ENCODE data around the gene DIRAS1.
"Not testable (repeated sequence)": the region's sequence is repeated elsewhere in the genome, so short reads cannot be mapped to it uniquely, and the experiment has no call there.

Gene DIRAS1

DNA sequence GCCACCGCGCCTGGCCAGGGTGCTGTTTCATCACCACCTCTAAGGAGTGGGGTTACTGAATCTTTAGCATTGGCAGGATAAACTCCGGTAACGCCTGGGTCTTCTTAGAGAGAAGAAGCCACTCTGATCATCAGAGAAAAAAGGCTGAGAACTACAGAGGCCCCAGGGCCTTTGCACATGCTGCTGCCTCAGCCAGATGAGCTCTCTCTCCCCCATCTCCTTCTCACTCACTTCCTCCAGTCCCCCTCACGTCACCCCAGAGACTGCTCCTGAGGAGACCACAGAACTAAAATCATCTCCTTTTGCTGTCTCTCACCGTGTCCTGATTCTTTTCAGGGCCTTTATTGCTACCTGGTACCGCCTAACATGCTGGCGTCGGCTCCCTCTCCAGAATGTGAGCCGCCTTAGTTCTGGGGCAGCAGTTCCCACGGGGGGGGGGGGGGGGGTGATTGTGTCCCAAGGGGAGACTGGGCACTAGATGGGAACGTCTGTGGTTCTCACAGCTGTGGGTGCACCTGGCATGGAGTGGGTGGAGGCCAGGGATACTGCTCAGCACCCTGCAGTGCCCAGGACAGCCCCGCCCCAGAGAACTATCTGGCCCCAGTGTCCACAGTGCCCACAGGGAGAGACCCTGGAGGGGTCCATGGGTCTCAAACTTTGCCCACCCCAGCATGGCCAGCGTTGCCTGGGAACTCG is 5.1 kb upstream of the DIRAS1 start:
- no peak for DNase-seq

GRCh38 chr19:2724148-2724557 is 3.0 kb upstream of the DIRAS1 start:
- no peak for DNase-seq

GRCh38 chr19:2723747-2724146 is 2.6 kb upstream of the DIRAS1 start:
- no peak for DNase-seq

GRCh38 chr19:2723345-2723715 is 2.2 kb upstream of the DIRAS1 start:
- DNase-seq, result no peak

GRCh38 chr19:2722541-2723344 is 1.6 kb upstream of the DIRAS1 start:
- no peak for DNase-seq

GRCh38 chr19:2721570-2722540 is 683 bp upstream of the DIRAS1 start:
- DNase-seq, result no peak

GRCh38 chr19:2719920-2720776 is 1.0 kb downstream of the DIRAS1 start:
- DNase-seq, result peak; percentile 31

GRCh38 chr19:2719232-2719735 is 1.9 kb downstream of the DIRAS1 start:
- no peak for DNase-seq

- DNase-seq, result no peak
Observed at GRCh38 chr19:2717638-2718541, 3.3 kb downstream of the DIRAS1 start.

- DNase-seq, result no peak
Observed at GRCh38 chr19:2716722-2717637, 4.2 kb downstream of the DIRAS1 start.

DNA sequence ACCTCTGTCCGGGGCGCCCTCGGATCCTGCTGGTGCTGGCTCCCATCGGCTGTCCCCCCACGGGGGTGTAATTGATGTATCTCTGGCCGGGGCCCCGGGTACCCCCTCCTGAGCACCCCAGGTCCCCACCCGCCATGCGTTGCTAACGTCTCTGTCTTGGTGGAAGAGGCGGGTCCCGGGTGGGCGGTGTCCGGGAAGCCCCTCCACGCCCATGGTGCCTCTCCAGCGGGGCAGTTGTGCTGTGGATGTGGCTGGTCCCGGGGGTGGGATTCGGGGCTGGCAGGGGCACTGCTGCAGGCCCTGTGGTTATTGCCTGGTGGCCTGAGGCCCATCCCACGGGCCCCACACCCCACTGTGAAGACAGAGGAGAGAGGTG is 4.9 kb downstream of the DIRAS1 start:
- DNase-seq, result no peak

GRCh38 chr19:2715470-2716274 is 5.5 kb downstream of the DIRAS1 start:
- DNase-seq, result no peak

DNA sequence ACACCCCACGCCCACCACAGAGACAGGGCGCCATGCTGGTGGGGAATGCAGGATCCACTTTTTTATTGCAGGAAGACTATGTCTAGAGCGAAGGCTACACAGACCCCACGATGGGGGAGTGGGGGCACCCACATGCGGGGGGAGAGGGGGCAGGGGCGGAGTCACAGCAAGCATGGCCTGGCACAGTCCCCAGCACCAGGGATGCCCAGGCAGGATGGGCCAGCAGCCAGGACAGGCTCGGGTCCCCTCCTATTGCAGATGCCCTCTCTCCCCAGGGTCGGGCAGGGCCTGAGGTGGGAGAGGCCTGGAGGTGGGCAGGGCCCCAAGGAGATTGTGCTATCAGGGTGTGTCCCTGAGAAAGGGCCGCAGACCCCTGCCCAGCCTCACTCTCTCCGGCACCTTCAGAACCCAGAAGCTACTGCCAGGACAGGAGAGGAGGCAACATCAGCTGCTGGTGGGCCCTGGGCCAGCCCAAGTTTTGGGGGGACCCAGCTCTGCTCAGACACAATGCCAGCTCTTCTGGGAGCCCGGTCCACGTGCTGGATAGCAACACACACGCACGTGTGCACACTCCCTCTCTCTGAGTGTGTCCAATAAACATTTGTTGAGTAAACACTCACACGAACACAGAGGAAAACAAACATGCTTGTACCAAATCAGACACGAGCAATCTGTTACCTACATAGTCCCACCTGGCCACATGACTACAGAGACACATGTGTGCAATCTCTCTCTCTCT is 6.5 kb downstream of the DIRAS1 start:
- no peak for DNase-seq

DNA sequence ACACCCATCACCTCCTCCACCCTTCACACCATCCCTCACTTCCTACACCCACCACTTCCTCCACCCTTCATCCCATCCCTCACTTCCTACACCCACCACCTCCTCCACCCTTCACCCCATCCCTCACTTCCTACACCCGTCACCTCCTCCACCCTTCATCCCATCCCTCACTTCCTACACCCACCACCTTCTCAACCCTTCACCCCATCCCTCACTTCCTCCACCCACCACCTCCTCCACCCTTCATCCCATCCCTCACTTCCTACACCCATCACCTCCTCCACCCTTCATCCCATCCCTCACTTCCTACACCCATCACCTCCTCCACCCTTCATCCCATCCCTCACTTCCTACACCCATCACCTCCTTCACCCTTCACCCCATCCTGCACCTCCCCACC is 7.1 kb downstream of the DIRAS1 start:
- not testable (repeated sequence) for DNase-seq

- DNase-seq, result not testable (repeated sequence)
Observed at GRCh38 chr19:2713170-2713569, 8.0 kb downstream of the DIRAS1 start.

- no peak for DNase-seq
Observed at GRCh38 chr19:2711875-2712205, 9.3 kb downstream of the DIRAS1 start.

DNA sequence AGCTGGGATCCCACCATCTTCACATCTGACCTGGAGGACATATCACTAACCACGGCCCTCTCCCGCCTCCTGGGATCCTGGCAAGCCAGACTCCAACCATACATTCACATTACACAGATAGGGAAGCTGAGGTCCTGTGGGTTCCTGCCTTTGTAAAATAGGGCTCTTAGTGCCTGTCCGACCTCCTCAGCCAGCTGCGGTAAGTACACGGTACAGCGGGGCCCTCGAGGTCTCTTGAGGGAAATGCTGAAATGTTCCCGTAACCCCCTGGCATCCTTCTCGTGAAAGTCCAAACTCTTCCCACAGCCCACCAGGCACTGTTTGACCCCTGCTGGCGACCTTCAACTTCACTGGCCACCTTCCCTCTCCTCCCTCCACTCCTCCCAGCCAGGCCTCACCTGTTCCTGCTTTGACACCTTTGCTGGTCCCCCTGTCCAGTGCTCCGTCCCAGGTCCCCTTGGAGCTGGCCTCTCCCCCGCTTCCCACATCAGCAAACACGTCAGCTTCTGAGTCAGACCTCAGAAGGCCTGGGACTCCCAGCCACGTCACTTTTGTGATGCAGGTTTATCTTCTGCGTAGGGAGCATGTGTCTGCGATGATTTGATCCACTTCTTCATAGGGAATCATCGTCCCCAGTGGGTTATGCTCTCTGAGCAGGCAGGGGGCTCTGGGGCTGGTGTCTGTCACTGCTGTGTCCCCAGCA is 9.8 kb downstream of the DIRAS1 start:
- peak; percentile 60 for DNase-seq

DNA sequence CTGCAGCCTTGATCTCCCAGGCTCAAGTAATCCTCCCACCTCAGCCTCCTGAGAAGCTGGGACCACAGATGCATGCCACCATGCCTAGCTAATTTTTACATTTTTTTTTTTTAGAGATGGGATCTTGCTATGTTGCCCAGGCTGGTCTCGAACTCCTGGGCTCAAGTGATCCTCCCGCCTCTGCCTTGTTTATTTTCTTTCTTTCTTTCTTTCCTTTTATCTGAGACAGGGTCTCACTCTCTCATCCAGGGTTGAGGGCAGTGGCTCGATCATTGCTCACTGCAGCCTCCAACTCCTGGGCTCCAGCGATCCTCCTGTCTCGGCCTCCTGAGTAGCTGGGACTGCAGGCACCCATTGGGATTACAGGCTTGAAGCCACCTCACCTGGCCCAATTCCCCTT is 14.9 kb downstream of the DIRAS1 start:
- no peak for DNase-seq
